ENCODE data around the gene C12orf75.

The C12orf75 gene

DNA sequence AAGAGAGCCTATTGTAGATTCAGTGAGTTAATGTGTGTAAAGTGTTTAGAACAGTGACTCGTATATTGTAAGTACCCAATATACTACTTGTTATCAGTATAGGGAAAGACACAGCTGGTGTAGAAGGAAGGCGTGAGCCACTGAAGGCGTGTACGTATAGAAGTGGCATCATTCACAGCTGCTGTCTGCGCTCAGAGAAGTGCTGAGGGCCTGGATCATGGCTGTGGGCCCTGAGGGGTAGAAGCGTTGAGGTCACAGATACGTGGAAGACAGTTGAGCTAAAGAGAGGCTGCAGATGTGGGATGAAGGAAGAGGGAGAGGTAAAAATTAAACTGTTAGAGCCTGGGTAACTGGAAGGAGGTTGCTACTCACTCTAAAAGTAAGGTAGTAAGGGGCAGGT, 5.9 kb downstream of the C12orf75 start:
- no peak for DNase-seq

GRCh38 chr12:105337391-105337790, 6.9 kb downstream of the C12orf75 start:
- no peak for DNase-seq

- DNase-seq = no peak
Observed at GRCh38 chr12:105338966-105339365, 8.5 kb downstream of the C12orf75 start.

GRCh38 chr12:105341010-105341409, 10.5 kb downstream of the C12orf75 start:
- DNase-seq = no peak

GRCh38 chr12:105341620-105342019, 11.1 kb downstream of the C12orf75 start:
- DNase-seq = peak; percentile 25

DNA sequence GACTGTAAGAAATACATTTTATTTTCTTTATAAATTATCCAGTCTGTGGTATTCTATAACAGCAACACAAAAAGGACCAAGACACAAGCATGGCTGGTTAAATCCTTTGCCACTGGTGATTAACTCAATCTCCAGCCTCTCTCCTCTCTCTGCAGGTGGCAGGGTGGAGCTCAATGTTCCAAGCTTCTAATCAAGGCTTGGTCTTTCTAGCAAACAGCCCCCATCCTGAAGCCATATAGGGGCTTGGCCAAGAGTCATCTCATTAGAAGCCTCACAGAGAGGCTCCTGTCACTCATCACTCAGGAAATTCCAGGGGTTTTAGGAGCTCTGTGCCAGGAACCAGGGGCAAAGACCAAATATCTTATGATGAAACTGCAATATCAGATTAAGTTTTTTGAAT, 12.0 kb downstream of the C12orf75 start:
- DNase-seq = no peak

DNA sequence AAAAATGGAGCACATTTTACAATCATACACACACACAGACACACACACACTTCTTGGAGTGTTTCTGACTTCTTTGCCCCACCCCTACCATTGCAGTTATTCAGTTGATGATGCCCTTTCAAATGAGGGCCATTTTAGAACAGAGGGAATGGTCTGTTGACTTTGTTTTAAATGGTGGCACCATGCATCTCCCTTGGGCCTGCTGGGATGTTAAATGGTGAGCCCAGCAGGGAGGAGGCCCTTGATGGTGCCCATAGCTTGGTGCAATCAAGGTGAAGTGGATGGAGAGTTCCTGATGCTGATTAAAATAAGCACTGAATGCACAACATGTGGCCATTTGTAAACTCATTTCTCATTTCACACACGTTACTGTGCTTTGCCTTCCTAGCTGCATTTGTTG, 13.3 kb downstream of the C12orf75 start:
- DNase-seq = no peak

- DNase-seq = no peak
Observed at GRCh38 chr12:105347499-105347898, 17.0 kb downstream of the C12orf75 start.

DNA sequence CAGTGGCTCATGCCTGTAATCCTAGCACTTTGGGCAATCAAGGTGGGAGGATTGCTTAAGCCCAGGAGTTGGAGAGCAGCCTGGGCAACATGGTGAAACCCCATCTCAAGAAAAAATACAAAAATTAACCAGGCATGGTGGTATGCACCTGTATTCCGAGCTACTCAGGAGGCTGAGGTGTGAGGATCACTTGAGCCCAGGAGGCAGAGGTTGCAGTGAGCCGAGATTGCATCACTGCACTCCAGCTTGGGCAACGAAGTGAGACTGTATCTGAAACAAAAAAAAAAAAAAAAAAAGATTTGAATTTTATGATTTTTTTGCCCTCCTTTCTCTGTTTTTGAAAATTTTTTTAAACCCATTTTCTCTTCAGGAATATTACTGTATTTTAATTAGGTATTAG, 17.7 kb downstream of the C12orf75 start:
- DNase-seq = no peak

DNA sequence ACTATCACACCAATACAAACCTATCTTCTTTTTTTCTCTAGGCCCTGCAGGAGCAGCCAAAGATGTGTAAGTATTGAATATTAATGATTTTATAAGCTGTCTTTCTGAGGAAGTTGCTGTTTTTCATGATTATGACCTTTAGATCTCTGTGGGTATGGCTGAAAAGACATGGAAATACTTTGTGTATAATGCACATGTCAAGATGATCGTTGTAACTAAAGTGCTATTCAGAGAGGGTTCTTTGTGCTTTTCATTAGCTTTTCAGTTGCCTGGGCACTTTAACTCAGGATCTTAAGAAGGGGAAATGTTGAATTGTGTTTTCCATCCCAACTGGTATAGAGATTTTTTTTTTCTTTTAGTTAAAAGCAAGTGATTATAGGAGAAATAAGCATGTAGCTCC, 18.1 kb downstream of the C12orf75 start:
- no peak for DNase-seq

- no peak for DNase-seq
Observed at GRCh38 chr12:105349138-105349537, 18.6 kb downstream of the C12orf75 start.

DNA sequence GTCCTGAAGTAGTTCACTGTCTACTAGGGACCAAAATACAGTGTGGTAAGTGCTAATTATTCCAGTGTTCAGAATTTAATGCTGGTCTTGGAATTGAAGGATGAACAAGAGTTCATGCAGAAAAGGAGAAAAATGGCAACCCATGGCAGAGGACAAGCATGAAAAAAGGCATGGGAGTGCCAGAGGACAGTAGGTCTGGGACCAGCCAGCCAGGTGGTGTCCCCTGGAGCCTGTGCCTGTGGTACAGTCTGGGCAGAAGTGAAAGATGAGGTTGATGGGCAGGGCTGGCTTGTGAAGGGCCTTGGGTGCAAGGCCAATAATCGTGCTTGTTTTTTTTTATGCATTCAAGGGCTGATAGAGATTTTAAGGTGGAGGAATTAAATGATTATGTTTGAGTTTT, 21.0 kb downstream of the C12orf75 start:
- DNase-seq = no peak

DNA sequence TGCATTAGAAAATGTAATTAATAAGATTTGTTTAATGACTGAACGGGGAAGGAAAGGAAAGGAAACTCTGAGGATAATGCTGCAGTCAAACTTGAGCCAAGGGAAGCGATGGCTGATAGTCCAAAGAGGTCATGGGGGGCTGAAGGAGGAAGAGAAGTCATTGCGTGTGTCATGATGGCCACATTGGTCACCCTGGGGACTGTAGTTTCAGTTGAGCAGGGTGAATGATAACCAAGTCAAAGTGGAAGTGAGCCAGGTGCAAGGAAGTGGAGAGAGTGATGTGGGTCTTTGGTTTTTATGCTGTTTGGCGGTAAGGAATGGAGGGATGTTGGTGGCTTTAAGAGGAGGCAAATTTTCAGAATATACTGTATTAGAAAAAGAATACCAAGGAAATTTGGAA, 21.6 kb downstream of the C12orf75 start:
- peak; percentile 30 for DNase-seq

DNA sequence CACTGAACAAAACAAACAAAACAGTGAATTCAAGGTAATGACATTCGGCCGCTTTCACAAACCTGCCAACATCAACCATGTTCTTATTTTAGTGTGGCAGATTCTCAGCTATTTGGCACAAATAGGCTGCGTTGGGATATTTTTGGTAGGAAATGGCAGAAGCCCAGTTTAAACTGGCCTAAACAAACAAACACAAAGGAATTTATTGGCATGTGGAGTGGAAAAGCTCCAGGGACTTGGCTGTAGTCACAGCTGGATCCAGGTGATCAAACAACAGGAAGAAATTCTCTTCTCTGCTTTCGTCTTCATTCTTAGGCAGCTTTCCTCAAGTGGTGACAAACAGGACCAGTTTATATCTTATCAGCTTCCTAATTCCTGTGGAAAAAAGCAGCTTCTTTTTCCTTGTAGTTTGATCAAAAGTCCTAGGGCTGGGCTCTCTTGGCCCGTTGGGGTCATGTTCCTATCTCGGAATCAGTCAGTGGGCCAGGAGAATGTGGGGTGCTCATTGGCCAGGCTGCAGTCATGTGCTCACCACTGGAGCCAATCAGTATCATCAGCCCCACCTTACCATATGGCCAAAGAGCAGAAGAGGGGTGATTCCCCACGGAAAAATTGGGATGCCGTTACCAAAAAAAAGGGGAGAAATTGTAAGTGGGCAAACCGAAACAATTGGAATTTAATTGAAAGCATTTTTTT, 22.6 kb downstream of the C12orf75 start:
- no peak for DNase-seq

- no peak for DNase-seq
Observed at GRCh38 chr12:105355752-105356151, 25.3 kb downstream of the C12orf75 start.

DNA sequence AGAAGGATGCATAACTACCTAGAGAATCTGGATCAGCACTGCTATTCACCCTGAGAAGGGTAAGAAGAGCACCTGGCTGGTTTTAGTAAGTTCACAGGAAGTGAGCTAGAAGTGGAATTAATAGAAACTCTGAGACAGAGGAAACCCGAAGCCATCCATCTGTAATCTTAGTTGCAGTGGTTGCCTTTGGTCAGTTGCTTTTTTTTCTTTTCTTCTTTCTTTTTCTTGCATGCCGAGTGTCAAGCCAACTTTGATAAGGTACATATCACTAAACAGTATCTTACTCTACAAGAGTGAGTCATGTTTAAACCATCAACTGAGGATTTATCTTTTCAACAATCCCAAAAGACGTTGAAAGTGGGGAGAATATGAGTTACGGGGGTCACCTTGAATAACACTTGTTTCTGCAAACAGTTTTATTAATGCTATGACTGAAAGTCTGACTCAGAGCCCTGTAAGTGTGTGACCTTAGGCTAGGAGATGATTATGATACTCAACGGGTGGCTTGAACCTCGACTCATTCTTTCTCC, 26.7 kb downstream of the C12orf75 start:
- DNase-seq = peak; percentile 62

- no peak for DNase-seq
Observed at GRCh38 chr12:105358789-105359188, 28.3 kb downstream of the C12orf75 start.

GRCh38 chr12:105359856-105360255, 29.4 kb downstream of the C12orf75 start:
- DNase-seq = no peak

- DNase-seq = no peak
Observed at GRCh38 chr12:105363890-105364289, 33.4 kb downstream of the C12orf75 start.

- DNase-seq = no peak
Observed at GRCh38 chr12:105365231-105365630, 34.7 kb downstream of the C12orf75 start.

DNA sequence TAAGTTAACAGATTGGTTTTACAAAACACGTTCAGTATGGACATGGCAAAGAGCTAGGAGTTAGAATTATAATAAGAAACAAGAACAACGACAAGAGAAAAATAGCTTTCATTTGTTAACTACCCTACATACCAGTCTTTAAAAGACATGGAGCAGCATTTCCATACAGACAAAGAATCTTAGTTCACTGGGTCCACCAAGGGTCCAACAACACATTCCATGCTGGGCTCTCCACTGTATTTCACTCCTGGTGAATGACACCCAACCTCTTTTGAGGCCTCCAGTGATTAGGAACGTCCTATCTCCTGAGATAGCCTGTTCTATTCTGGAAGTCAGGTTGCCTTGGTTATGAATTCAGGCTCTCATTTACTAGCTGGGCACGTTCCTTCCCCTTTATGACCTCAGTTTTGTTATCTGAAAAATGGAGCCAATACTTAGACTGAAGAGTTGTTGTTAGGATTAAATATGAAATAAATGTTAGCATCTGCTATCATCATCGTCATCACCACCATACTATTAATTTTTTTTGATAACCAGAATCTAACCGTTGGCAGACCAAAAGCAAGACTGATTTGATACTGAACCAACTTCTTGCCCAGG, 37.7 kb downstream of the C12orf75 start:
- no peak for DNase-seq

DNA sequence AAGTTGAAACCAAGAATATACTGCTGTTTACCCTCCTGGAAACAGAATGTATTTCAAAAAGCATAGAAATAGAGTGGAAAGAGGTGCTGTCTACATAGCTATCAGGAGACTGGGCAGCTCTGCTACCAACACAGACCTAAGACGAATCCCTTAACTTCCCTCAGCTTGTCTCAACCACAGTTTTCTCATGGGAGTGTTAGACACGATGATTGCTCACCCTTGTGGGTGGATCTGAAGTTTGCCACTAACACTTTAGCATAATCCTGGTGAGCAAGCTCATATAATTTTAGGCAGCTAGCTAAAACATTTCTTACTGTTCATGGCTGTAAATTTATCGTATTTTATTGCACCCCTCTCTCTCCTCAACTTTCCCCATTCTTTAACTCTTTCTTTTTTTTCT, 38.5 kb downstream of the C12orf75 start:
- no peak for DNase-seq

DNA sequence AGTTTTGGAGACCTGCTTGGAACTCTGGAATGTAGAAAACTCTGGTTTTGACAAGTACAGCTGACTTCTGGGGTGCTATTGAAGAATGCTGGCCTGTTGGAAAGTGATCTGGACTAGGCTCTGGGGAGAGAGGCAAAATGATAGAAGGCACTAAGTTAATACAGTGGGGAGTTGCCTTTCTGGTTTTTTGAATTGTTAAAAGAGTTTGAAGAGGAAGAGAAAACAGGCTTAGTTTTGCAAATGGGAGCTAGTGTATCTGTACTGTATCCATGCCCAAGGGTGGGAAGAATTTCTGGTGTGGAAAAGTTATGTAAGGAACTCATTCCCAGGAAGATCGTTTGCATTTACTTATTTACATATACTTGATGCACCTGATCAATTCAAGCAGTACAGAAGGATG, 43.8 kb downstream of the C12orf75 start:
- DNase-seq = no peak

DNA sequence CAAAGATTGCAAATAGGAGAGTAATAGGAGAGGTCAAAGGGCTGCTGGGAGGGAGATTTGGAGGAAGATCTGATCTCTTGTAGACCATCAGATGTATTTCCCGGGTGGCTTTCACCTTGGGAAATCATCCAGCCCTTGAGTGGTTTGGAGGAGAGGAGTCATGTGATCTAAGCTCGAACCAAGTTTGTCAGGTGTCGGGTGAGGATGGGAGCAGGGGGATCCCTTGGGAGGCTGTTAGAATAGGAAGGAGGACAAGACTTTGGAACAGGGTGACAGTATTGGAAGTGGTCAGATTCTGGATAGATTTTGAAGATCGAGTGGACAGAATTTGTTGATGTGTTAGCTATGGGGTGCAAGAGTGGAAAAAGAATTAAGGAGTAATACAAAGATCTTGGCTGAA, 46.6 kb downstream of the C12orf75 start:
- DNase-seq = no peak

GRCh38 chr12:105378911-105379310, 48.4 kb downstream of the C12orf75 start:
- no peak for DNase-seq

Measured in activated CD4-positive, alpha-beta T cell treated with anti-CD3 and anti-CD28 coated beads, Interleukin-10, Interleukin-2, amounts not matched to agents 100 ng/mL and 50 ng/mL, durations not matched to agents 16 hours and 8 hours (primary cell).